Karpas-422 (cell line): ENCODE measurements around the gene CDK2. TPM values are rescaled to one million over a fixed set of nuclear protein-coding genes. Genes with fewer than 3 reads are reported as not detected.

Experiments used
- DNase-seq: peaks from one replicate; pipeline ENCODE4 v3.0.0-alpha.2; 2015
- H2AFZ ChIP-seq: fragments of 200-600 bp; sonication (generic); 2 replicates; pipeline ENCODE4 v1.6.1; 2014; ENCODE audit warnings: antibody characterized with exemption, low read length, mixed read lengths
- H3K27ac ChIP-seq: fragments of 200-600 bp; sonication (generic); 2 replicates; pipeline ENCODE4 v1.5.1; 2014; ENCODE audit warnings: mild to moderate bottlenecking, low read length, moderate library complexity
- H3K27me3 ChIP-seq: fragments of 200-600 bp; sonication (generic); 2 replicates; pipeline ENCODE4 v1.6.1; 2014; ENCODE audit warnings: low read length, mixed read lengths
- H3K36me3 ChIP-seq: fragments of 200-600 bp; sonication (generic); 2 replicates; pipeline ENCODE4 v1.6.1; 2014; ENCODE audit warnings: low read length, mixed read lengths; ENCODE audit not compliant: insufficient read depth
- H3K4me1 ChIP-seq: fragments of 200-600 bp; sonication (generic); 2 replicates; pipeline ENCODE4 v1.6.1; 2014; ENCODE audit warnings: mild to moderate bottlenecking, low read length, mixed read lengths
- H3K4me2 ChIP-seq: fragments of 200-600 bp; sonication (generic); 2 replicates; pipeline ENCODE4 v1.6.1; 2014; ENCODE audit warnings: low read length, low read depth, mild to moderate bottlenecking; ENCODE audit not compliant: poor library complexity, severe bottlenecking
- H3K4me3 ChIP-seq: fragments of 200-600 bp; sonication (generic); 2 replicates; pipeline ENCODE4 v1.5.1; 2014; ENCODE audit warnings: mild to moderate bottlenecking, antibody characterized with exemption, low read length, mixed read lengths
- H3K79me2 ChIP-seq: fragments of 200-600 bp; sonication (generic); 2 replicates; pipeline ENCODE4 v1.6.1; 2014; ENCODE audit warnings: mild to moderate bottlenecking, low read length, mixed read lengths
- H3K9ac ChIP-seq: fragments of 200-600 bp; sonication (generic); 2 replicates; pipeline ENCODE4 v1.6.0; 2014; ENCODE audit warnings: low read length
- H3K9me2 ChIP-seq: fragments of 200-600 bp; sonication (generic), shearing (Covaris generic); replicated peaks from 2 replicates; pipeline ENCODE4 v1.6.0; 2014; ENCODE audit warnings: mild to moderate bottlenecking, low read length, moderate library complexity; ENCODE audit not compliant: insufficient read depth
- H3K9me3 ChIP-seq: fragments of 300-700, 200-600 bp; sonication (generic); 2 replicates; pipeline ENCODE4 v1.6.1; 2014; ENCODE audit warnings: low read length, mixed read lengths
- H4K20me1 ChIP-seq: fragments of 200-600 bp; sonication (generic); 2 replicates; pipeline ENCODE4 v1.6.1; 2014; ENCODE audit warnings: mild to moderate bottlenecking, antibody characterized with exemption, low read length, low read depth; ENCODE audit not compliant: insufficient read depth
- total RNA-seq: library from RNA; depleted of rRNA; stranded (reverse); fragments of >200 nt; shearing (Covaris generic); gene quantifications from 2 replicates; pipeline ENCODE4 v1.2.3, GENCODE V29; 2014; ENCODE audit warnings: low replicate concordance

The CDK2 gene
- total RNA-seq, 1 experiment from 2014 or later = 49.9 TPM

DNA sequence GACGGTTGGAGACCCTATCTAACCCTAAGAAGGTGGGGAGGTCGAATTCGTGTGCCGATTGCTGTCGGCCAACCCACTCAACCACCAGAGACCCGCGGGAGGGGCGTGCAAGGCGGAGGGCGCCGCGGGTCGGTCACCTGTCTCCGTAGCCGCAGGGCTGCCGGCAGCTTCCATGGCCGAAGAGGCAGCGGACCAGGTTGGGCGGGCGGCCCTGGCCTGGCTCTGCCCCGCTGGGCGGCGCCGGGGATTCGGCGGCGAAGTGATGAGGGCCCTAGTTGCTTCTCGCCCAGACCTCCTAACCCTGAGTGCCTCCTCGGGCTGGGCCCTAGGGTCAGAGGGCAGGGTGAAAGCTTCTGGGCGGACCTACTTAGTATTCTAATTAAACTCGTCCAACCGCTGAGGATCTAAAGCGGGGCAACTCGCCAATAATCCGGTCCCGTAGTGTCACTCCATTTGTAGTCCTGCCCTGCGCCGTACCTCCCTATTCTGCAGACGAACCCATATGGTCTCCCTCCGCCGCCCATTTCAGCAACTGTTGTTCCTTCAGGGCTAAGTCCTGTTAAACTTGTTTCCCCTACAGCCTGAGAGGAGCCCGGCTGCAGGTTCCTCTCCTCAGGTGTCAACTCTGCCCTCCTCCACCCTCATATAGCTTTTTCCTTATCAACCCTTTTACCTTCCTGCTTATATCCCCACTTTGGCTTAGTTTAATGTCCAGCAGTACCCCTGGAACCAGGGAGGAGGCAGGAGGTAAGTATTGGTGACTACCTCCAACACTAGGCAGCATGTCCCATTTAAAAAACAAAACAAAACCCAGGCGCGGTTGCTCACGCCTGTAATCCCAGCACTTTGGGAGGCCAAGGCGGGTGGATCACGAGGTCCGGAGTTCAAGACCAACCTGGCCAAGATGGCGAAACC is 38.8 kb upstream of the CDK2 start, which contains the start of gene PYM1:
Gene PYM1 (minus strand): TSS at position 307 of the 915 bp plus-strand sequence. CDS start 133 bp downstream, at position 174.
- no peaks in the 10 kb centered on the region for H3K9me3 ChIP-seq
- H3K4me2 ChIP-seq = peak within 1 kb of the TSS; percentile 88
- H4K20me1 ChIP-seq = no peaks in the 10 kb centered on the region; the same call in 1 of the 2 replicates
- peak within 1 kb of the TSS; percentile 96 for H3K27ac ChIP-seq
- no peak within 1 kb of the TSS for H2AFZ ChIP-seq
- H3K79me2 ChIP-seq = peaks cover 53% of the 10 kb centered on the region
- DNase-seq = peak; percentile 96
- H3K36me3 ChIP-seq = peaks cover 11% of the 10 kb centered on the region; the same call in 1 of the 2 replicates
- H3K9me2 ChIP-seq = no peaks in the 10 kb centered on the region
- no peaks in the 10 kb centered on the region for H3K27me3 ChIP-seq
- H3K4me1 ChIP-seq = peaks cover 50% of the 10 kb centered on the region
- peak within 1 kb of the TSS; percentile 86 for H3K4me3 ChIP-seq
- peak within 1 kb of the TSS; percentile 87 for H3K9ac ChIP-seq

GRCh38 chr12:55929306-55929791 is 37.3 kb upstream of the CDK2 start:
- H3K79me2 ChIP-seq = peaks cover 55% of the 10 kb centered on the region
- peak overlapping the region; percentile 87 for H3K9ac ChIP-seq
- no peaks in the 10 kb centered on the region for H3K9me3 ChIP-seq
- peaks cover 6% of the 10 kb centered on the region; the same call in 1 of the 2 replicates for H3K36me3 ChIP-seq
- H3K9me2 ChIP-seq = no peaks in the 10 kb centered on the region
- no peaks in the 10 kb centered on the region for H3K27me3 ChIP-seq
- peak overlapping the region; percentile 96 for H3K27ac ChIP-seq
- H3K4me2 ChIP-seq = peak overlapping the region; percentile 88
- no peaks in the 10 kb centered on the region; the same call in 1 of the 2 replicates for H4K20me1 ChIP-seq
- H3K4me3 ChIP-seq = peak overlapping the region; percentile 86
- DNase-seq = peak; percentile 93
- peaks cover 65% of the 10 kb centered on the region for H3K4me1 ChIP-seq
- H2AFZ ChIP-seq = peak overlapping the region; percentile 6; the same call in 1 of the 2 replicates

DNA sequence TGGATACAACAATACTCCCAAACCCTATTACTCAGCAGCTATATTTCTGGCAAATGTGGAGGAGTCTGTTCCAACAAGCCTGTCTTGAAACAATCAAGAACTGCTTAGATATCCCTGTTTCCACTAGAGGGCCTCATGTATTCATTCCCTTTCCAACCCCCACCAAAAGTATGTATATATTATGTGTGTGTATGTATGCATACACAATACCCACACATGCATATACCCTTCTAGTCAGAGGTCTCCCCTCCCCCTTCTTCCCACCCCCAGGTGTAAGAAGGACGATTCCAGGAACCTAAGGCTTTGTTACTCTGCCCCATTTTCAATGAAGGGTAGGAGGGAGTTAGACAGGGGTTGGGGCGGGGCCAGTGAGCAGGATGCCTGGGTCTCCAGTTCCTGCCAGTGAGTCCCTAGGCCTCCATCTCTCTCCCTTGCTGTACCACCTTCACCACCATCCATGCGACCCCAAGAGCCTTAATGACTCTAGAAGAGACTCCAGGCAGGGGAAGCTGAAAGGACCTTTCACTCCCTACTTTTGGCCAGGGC is 35.8 kb upstream of the CDK2 start, which contains the start of gene DGKA:
Gene DGKA (plus strand): TSS at position 392 of the 546 bp plus-strand sequence. CDS start 5,342 bp downstream, outside the sequence.
- Histone ChIP-seq H3K79me2 (peaks cover 42% of the 10 kb centered on the region), H3K27ac (peak within 1 kb of the TSS; percentile 96), H3K9me3 (no peaks in the 10 kb centered on the region), H2AFZ (peak within 1 kb of the TSS; percentile 60), H3K4me1 (peaks cover 55% of the 10 kb centered on the region), H3K9ac (peak within 1 kb of the TSS; percentile 92), H3K27me3 (no peaks in the 10 kb centered on the region), H3K4me3 (peak within 1 kb of the TSS; percentile 94), H4K20me1 (no peaks in the 10 kb centered on the region; the same call in 1 of the 2 replicates), H3K36me3 (no peaks in the 10 kb centered on the region), H3K4me2 (peak within 1 kb of the TSS; percentile 99), H3K9me2 (no peaks in the 10 kb centered on the region)
- peak; percentile 84 for DNase-seq

DNA sequence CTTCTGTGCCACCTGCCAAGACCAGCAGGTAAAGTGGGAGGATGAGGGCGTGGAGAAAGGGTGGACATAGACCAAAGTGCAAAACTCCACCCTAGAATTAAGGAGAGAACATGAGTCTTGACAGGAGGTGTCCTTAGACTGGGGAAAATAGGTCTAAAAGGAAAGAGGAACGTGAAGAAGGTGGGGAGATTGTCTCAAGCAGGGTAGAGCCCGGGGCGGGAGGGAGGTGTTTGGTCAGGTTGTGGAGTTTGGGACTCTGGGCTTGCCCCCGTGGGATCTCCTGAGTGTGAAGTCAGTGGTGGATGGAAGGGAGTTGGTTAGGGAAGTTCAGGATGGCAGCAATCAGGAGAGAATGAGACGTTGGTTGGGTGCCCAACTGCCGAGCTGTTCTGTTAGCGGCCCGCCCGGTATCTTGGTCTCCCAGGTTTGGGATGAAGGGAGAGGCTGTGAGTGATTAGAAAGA is 35.3 kb upstream of the CDK2 start:
- DNase-seq = peak; percentile 59
- H3K79me2 ChIP-seq = peaks cover 37% of the 10 kb centered on the region

GRCh38 chr12:55931780-55932550 is 34.7 kb upstream of the CDK2 start:
- Histone ChIP-seq H3K4me1 (peaks cover 50% of the 10 kb centered on the region), H3K27me3 (no peaks in the 10 kb centered on the region), H3K4me3 (peak overlapping the region; percentile 94), H2AFZ (peak overlapping the region; percentile 60), H3K9ac (peak overlapping the region; percentile 92), H3K9me3 (no peaks in the 10 kb centered on the region), H3K4me2 (peak overlapping the region; percentile 99), H3K79me2 (peaks cover 31% of the 10 kb centered on the region), H3K36me3 (no peaks in the 10 kb centered on the region), H3K9me2 (no peaks in the 10 kb centered on the region), H3K27ac (peak overlapping the region; percentile 96), H4K20me1 (no peaks in the 10 kb centered on the region)
- DNase-seq = peak; percentile 75

More for the DNA sequence above, 35.3 kb upstream of the CDK2 start:
- peak overlapping the region; percentile 92 for H3K9ac ChIP-seq
- no peaks in the 10 kb centered on the region for H3K27me3 ChIP-seq
- peak overlapping the region; percentile 99 for H3K4me2 ChIP-seq
- H3K9me2 ChIP-seq = no peaks in the 10 kb centered on the region
- peak overlapping the region; percentile 96 for H3K27ac ChIP-seq
- H3K9me3 ChIP-seq = no peaks in the 10 kb centered on the region
- no peaks in the 10 kb centered on the region; the same call in 1 of the 2 replicates for H4K20me1 ChIP-seq
- peaks cover 50% of the 10 kb centered on the region for H3K4me1 ChIP-seq
- peak overlapping the region; percentile 47; the same call in 1 of the 2 replicates for H2AFZ ChIP-seq
- no peaks in the 10 kb centered on the region for H3K36me3 ChIP-seq
- peak overlapping the region; percentile 94 for H3K4me3 ChIP-seq

- Histone ChIP-seq H3K4me3 (peak overlapping the region; percentile 94), H3K4me1 (peaks cover 50% of the 10 kb centered on the region), H2AFZ (peak overlapping the region; percentile 60), H3K79me2 (peaks cover 26% of the 10 kb centered on the region), H3K9ac (peak overlapping the region; percentile 92), H3K36me3 (no peaks in the 10 kb centered on the region), H3K9me2 (no peaks in the 10 kb centered on the region), H3K9me3 (no peaks in the 10 kb centered on the region), H3K4me2 (peak overlapping the region; percentile 99), H4K20me1 (no peaks in the 10 kb centered on the region), H3K27me3 (no peaks in the 10 kb centered on the region), H3K27ac (peak overlapping the region; percentile 96)
- peak; percentile 87 for DNase-seq
Measured at GRCh38 chr12:55932551-55932910, 34.1 kb upstream of the CDK2 start.

DNA sequence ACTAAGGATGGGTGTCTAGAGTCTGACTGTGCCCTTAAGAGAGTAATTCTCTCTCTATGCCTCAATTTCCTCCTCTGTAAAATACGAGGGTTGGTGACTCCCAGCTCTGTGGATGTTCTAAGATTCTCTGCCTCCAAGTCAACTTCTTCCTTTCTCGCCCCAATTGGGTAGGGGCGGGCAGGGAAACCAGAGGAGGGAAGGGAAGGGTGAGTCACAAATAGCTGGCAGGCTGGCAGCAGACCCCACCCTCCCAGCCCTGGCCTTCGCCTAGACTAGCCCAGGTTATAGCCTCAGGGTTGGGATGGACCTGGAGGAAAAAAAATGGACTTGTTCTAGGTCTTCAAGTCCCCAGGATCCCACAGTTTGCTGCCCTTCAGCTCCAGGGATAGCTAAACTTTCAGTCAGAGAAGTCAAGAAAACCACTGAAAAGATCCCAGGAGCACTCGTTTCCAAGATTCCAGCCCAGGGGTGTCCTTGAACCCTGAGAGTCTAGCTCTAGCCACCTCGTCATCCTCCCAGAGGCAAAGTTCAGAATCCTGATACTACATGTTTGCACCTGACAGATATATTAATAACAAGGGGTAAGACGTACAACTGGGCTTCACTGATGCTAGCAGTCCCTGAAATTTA is 33.3 kb upstream of the CDK2 start:
- Histone ChIP-seq H3K4me2 (peak overlapping the region; percentile 99), H4K20me1 (no peaks in the 10 kb centered on the region), H3K27ac (peak overlapping the region; percentile 96), H3K4me3 (peak overlapping the region; percentile 94), H3K4me1 (peaks cover 50% of the 10 kb centered on the region), H3K9me3 (no peaks in the 10 kb centered on the region), H2AFZ (no peak overlapping the region), H3K27me3 (no peaks in the 10 kb centered on the region), H3K9me2 (no peaks in the 10 kb centered on the region), H3K9ac (peak overlapping the region; percentile 92), H3K79me2 (peaks cover 26% of the 10 kb centered on the region), H3K36me3 (no peaks in the 10 kb centered on the region)
- no peak for DNase-seq
